ENCODE data around the gene ALKBH8.
"Not testable (repeated sequence)": the region's sequence is repeated elsewhere in the genome, so short reads cannot be mapped to it uniquely, and the experiment has no call there.

The ALKBH8 gene

DNA sequence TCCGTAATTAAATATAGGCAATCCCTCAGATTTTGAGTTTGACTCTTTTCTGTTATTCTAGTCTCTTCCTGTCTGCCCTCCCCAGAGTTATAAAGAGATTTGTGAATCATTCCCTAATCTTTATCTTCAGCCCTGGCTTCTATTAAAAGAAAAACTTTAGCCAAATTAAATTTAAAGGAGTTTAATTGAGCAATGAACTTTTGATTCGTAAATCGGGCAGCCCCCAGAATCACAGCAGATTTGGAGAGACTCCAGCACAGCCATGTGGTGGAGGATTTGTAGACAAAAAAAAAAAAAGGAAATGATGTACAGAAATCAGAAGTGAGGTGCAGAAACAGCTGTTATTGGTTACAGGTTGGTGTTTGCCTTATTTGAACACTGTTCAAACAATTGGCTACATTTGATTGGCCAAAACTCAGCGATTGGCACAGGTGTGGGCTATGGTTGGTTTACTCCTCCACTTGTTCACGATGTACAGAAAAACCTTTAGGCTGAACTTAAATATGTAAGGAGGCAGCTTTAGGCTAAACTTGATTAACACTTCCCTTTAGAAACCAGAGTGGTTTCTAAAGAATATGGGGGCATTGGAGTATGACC lies 2.3 kb upstream of the ALKBH8 start:
- Histone ChIP-seq H3K27me3 (ENCODE audit: insufficient read depth, low read length) (no peaks in the 10 kb centered on the region), H3F3A (ENCODE audit: insufficient read depth, low read length) (no peaks in the 10 kb centered on the region), H3K4me3 (ENCODE audit: low read depth, low read length, poor library complexity, severe bottlenecking) (no peak overlapping the region), H3K36me3 (ENCODE audit: insufficient read depth, low read length) (no peaks in the 10 kb centered on the region), H3K9me2 (ENCODE audit: low read depth, low read length) (no peaks in the 10 kb centered on the region), H2AFZ (ENCODE audit: low read length) (peak overlapping the region; percentile 72), H3K4me1 (ENCODE audit: insufficient read depth, low read length, severe bottlenecking) (peaks cover 45% of the 10 kb centered on the region), H3K9me3 (ENCODE audit: low read length) (no peaks in the 10 kb centered on the region), H4K20me1 (ENCODE audit: insufficient read depth, low read length) (no peaks in the 10 kb centered on the region), H3K27ac (ENCODE audit: low read depth, low read length, poor library complexity, severe bottlenecking) (no peak overlapping the region), H3K4me2 (ENCODE audit: low read length) (peak overlapping the region; percentile 40), H3K9ac (ENCODE audit: low read length) (no peak overlapping the region), H3K79me2 (ENCODE audit: insufficient read depth, low read length) (peaks cover 11% of the 10 kb centered on the region; the same call in 1 of the 2 replicates)
- TF ChIP-seq, protein P1, sequence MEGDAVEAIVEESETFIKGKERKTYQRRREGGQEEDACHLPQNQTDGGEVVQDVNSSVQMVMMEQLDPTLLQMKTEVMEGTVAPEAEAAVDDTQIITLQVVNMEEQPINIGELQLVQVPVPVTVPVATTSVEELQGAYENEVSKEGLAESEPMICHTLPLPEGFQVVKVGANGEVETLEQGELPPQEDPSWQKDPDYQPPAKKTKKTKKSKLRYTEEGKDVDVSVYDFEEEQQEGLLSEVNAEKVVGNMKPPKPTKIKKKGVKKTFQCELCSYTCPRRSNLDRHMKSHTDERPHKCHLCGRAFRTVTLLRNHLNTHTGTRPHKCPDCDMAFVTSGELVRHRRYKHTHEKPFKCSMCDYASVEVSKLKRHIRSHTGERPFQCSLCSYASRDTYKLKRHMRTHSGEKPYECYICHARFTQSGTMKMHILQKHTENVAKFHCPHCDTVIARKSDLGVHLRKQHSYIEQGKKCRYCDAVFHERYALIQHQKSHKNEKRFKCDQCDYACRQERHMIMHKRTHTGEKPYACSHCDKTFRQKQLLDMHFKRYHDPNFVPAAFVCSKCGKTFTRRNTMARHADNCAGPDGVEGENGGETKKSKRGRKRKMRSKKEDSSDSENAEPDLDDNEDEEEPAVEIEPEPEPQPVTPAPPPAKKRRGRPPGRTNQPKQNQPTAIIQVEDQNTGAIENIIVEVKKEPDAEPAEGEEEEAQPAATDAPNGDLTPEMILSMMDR (IDR thresholded peaks at IDR 0.05; ENCODE audit: low read length): no peak

DNA sequence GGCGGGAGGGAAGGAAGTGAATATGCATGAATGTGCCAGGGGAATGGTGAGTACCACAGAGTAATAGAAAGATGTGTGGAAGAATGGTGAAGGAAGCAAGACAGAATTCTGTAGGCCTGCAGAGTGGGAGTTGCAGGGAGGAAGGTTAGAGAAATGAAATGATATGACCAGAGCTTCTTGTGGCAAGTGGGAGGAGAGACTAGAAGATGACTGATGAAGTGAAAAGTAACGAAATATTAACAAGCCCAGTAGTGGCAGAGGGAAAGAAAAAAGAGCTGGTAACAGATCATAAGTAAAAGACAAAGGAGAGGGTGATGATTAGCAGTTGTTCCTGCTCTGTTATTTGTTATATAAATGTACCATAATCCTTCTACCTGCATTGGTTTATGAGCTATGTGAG lies 1.0 kb upstream of the ALKBH8 start:
- Histone ChIP-seq H3K36me3 (ENCODE audit: insufficient read depth, low read length) (no peaks in the 10 kb centered on the region), H3K9me2 (ENCODE audit: low read depth, low read length) (no peaks in the 10 kb centered on the region), H3K4me3 (ENCODE audit: low read depth, low read length, poor library complexity, severe bottlenecking) (peak overlapping the region; percentile 90), H3F3A (ENCODE audit: insufficient read depth, low read length) (no peaks in the 10 kb centered on the region), H3K79me2 (ENCODE audit: insufficient read depth, low read length) (peaks cover 14% of the 10 kb centered on the region; the same call in 1 of the 2 replicates), H4K20me1 (ENCODE audit: insufficient read depth, low read length) (no peaks in the 10 kb centered on the region), H3K4me1 (ENCODE audit: insufficient read depth, low read length, severe bottlenecking) (peaks cover 45% of the 10 kb centered on the region), H3K27me3 (ENCODE audit: insufficient read depth, low read length) (no peaks in the 10 kb centered on the region), H3K9ac (ENCODE audit: low read length) (no peak overlapping the region; the same call in 1 of the 2 replicates), H3K4me2 (ENCODE audit: low read length) (peak overlapping the region; percentile 91; the same call in 1 of the 2 replicates), H3K9me3 (ENCODE audit: low read length) (no peaks in the 10 kb centered on the region), H2AFZ (ENCODE audit: low read length) (no peak overlapping the region), H3K27ac (ENCODE audit: low read depth, low read length, poor library complexity, severe bottlenecking) (peak overlapping the region; percentile 94)
- no peak for TF ChIP-seq EZH2 (IDR thresholded peaks at IDR 0.05; ENCODE audit: borderline replicate concordance, low read length)
- TF ChIP-seq, protein P1 (IDR thresholded peaks at IDR 0.05; ENCODE audit: low read length): no peak

DNA sequence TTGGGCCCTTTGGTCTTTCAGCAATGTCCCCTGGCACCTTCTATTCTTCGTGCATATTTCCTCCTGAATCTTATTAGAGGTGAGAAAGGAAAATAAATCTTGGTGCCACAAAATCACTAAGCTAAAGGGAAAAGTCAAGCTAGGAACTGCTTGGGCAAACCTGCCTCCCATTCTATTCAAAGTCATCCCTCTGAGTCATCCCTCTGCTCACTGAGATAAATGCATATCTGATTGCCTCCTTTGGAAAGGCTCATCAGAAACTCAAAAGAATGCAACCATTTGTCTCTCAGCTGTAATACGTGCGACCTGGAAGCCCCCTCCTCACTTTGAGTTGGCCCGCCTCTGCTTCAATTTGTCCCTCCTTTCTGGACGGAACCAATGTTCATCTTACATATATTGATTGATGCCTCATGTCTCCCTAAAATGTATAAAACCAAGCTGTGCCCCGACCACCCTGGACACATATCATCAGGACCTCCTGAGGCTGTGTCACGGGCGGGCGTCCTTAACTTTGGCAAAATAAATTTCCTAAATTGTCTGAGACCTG lies 493 bp upstream of the ALKBH8 start:
- H3K27ac ChIP-seq (ENCODE audit: low read depth, low read length, poor library complexity, severe bottlenecking): peak overlapping the region; percentile 94
- H3F3A ChIP-seq (ENCODE audit: insufficient read depth, low read length); H4K20me1 ChIP-seq (ENCODE audit: insufficient read depth, low read length); H3K36me3 ChIP-seq (ENCODE audit: insufficient read depth, low read length); H3K27me3 ChIP-seq (ENCODE audit: insufficient read depth, low read length); H3K9me2 ChIP-seq (ENCODE audit: low read depth, low read length); H3K9me3 ChIP-seq (ENCODE audit: low read length): not testable (repeated sequence)
- H3K4me1 ChIP-seq (ENCODE audit: insufficient read depth, low read length, severe bottlenecking): peaks cover 45% of the 10 kb centered on the region
- H2AFZ ChIP-seq (ENCODE audit: low read length): peak overlapping the region; percentile 76; the same call in 1 of the 2 replicates
- H3K4me3 ChIP-seq (ENCODE audit: low read depth, low read length, poor library complexity, severe bottlenecking): peak overlapping the region; percentile 90
- peak overlapping the region; percentile 84 for H3K9ac ChIP-seq (ENCODE audit: low read length)
- peaks cover 19% of the 10 kb centered on the region; the same call in 1 of the 2 replicates for H3K79me2 ChIP-seq (ENCODE audit: insufficient read depth, low read length)
- peak overlapping the region; percentile 91 for H3K4me2 ChIP-seq (ENCODE audit: low read length)

DNA sequence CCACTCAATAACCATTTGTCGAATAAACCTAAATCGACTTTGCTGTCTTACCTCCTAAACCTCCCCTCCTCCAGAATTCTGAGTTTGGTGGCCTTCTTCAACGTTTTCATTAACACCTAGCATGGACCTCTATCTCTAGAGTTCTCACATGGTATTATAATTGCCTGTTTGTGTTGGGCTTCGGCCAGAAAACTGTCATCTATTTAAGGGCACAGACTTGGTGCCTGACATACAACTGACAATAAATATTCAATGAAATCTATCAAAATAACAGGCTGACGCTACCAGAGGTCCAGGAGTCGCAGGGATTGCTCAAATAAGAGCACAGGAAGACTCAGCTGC lies 687 bp downstream of the ALKBH8 start:
- TF ChIP-seq EZH2 (IDR thresholded peaks at IDR 0.05; ENCODE audit: borderline replicate concordance, low read length): no peak
- TF ChIP-seq, protein P1 (IDR thresholded peaks at IDR 0.05; ENCODE audit: low read length): no peak
- Histone ChIP-seq H4K20me1 (ENCODE audit: insufficient read depth, low read length) (no peaks in the 10 kb centered on the region), H3K4me3 (ENCODE audit: low read depth, low read length, poor library complexity, severe bottlenecking) (peak overlapping the region; percentile 90), H3K79me2 (ENCODE audit: insufficient read depth, low read length) (peaks cover 25% of the 10 kb centered on the region; the same call in 1 of the 2 replicates), H3K9me2 (ENCODE audit: low read depth, low read length) (no peaks in the 10 kb centered on the region), H3F3A (ENCODE audit: insufficient read depth, low read length) (no peaks in the 10 kb centered on the region), H3K27me3 (ENCODE audit: insufficient read depth, low read length) (no peaks in the 10 kb centered on the region), H3K4me1 (ENCODE audit: insufficient read depth, low read length, severe bottlenecking) (peaks cover 45% of the 10 kb centered on the region), H3K27ac (ENCODE audit: low read depth, low read length, poor library complexity, severe bottlenecking) (peak overlapping the region; percentile 94), H3K9me3 (ENCODE audit: low read length) (no peaks in the 10 kb centered on the region), H3K9ac (ENCODE audit: low read length) (peak overlapping the region; percentile 84), H3K4me2 (ENCODE audit: low read length) (peak overlapping the region; percentile 91), H3K36me3 (ENCODE audit: insufficient read depth, low read length) (no peaks in the 10 kb centered on the region), H2AFZ (ENCODE audit: low read length) (peak overlapping the region; percentile 76)
